Left ventricle myocardium inferior (tissue), 1 donor: Measurements from ENCODE around the gene CPXM2. TPM values are rescaled to one million over a fixed set of nuclear protein-coding genes. Genes with fewer than 3 reads are reported as not detected.

Source experiments
- DNase-seq: peaks from one replicate; pipeline ENCODE4 v3.0.0-alpha.2; 2020
- H3K27ac ChIP-seq: fragments of 200-600 bp; replicated peaks from 2 replicates; pipeline ENCODE4 v1.8.0; 2021
- H3K27me3 ChIP-seq: fragments of 200-600 bp; 2 replicates; pipeline ENCODE4 v1.8.0; 2021; ENCODE audit warnings: low read depth
- H3K36me3 ChIP-seq: fragments of 200-600 bp; 2 replicates; pipeline ENCODE4 v1.8.0; 2021
- H3K4me1 ChIP-seq: fragments of 200-600 bp; 2 replicates; pipeline ENCODE4 v1.8.0; 2021
- H3K4me3 ChIP-seq: fragments of 200-600 bp; 2 replicates; pipeline ENCODE4 v1.8.0; 2021; ENCODE audit warnings: mild to moderate bottlenecking, moderate library complexity
- H3K9me3 ChIP-seq: fragments of 200-600 bp; replicated peaks from 2 replicates; pipeline ENCODE4 v1.8.0; 2021
- CTCF ChIP-seq: fragments of 200-600 bp; IDR thresholded peaks from 2 replicates; pipeline ENCODE4 v1.8.0; 2021; ENCODE audit warnings: antibody characterized with exemption, mild to moderate bottlenecking, borderline replicate concordance
- intact Hi-C: fragments of 100-400 bp; cut with micrococcal nuclease; formaldehyde crosslinking; loops from one replicate; pipeline ENCODE4 v1.11.0; 2022
- total RNA-seq: library from RNA; stranded (reverse); fragmentation: NEBNext Ultra II Directional; extraction: Animal tissue kit (Norgen Biotek cat#: 25700); gene quantifications from one replicate; pipeline ENCODE4 v1.2.1, GENCODE V29; 2021
- donor health status: DM: no; HTN: yes; CAD: no; lungs with severe emphysema.

Gene CPXM2
- total RNA-seq, 1 donor from 2014 or later, result 4.5 TPM

DNA sequence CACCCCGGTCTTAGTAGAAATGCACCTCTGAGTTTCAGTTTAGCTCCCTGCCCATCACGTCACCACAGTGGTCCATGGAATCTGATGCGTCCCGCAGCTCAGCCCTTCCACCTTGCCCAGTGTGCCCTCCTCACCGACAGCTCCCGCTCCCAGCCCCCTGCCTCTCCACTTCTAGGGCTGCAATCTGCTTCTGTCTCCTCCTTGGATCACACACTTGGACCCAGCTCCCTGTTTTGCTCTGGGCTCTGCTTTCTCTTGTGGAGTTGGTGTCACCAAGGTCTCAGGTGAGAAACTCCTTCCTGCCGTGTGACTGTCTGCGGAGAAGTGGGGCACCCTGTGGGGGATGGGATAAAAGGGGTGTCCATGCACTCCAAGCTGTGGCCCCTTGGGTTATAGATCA is 187.5 kb downstream of the CPXM2 start:
- Histone ChIP-seq H3K4me1 (no peaks in the 10 kb centered on the region), H3K36me3 (no peaks in the 10 kb centered on the region), H3K4me3 (no peak overlapping the region), H3K27ac (no peak overlapping the region), H3K27me3 (peaks cover 63% of the 10 kb centered on the region), H3K9me3 (no peaks in the 10 kb centered on the region)
- TF ChIP-seq CTCF, result no peak
- intact Hi-C loops, result no loop called here
- DNase-seq, result no peak

- Histone ChIP-seq H3K27me3 (peaks cover 62% of the 10 kb centered on the region), H3K9me3 (no peaks in the 10 kb centered on the region), H3K4me1 (no peaks in the 10 kb centered on the region), H3K27ac (no peak overlapping the region), H3K4me3 (no peak overlapping the region), H3K36me3 (no peaks in the 10 kb centered on the region)
- TF ChIP-seq CTCF, result no peak
- intact Hi-C loops, result no loop called here
- no peak for DNase-seq
Observed at GRCh38 chr10:123703195-123703790, 188.3 kb downstream of the CPXM2 start.

Other genes with a start within 250 kb of the CPXM2 start
- gene GPR26, start 225.5 kb downstream of the CPXM2 start, total RNA-seq, result not detected
- 4.5 TPM for gene CHST15, start 201.8 kb upstream of the CPXM2 start, total RNA-seq